CD1c-positive myeloid dendritic cell (primary cell): Measurements from ENCODE around the gene SLC13A3.

ENCODE experiments used
- DNase-seq: peaks from one replicate; pipeline ENCODE4 v3.0.0-alpha.2; 2016; ENCODE audit errors: extremely low spot score

Gene SLC13A3

GRCh38 chr20:46651091-46651962 is at the start of gene SLC13A3:
Gene SLC13A3 (minus strand): TSS chr20:46651459. CDS start chr20:46651421, 38 bp downstream.
- DNase-seq, result no peak

- no peak for DNase-seq
Measured at GRCh38 chr20:46701057-46701456, 49.8 kb upstream of the SLC13A3 start.

- no peak for DNase-seq
Measured at GRCh38 chr20:46700481-46700880, 49.2 kb upstream of the SLC13A3 start.

- DNase-seq, result peak; percentile 39
Measured at GRCh38 chr20:46699651-46700359, 48.5 kb upstream of the SLC13A3 start.

- DNase-seq, result no peak
Measured at GRCh38 chr20:46698788-46699187, 47.5 kb upstream of the SLC13A3 start.

GRCh38 chr20:46696791-46697279 is 45.6 kb upstream of the SLC13A3 start:
- no peak for DNase-seq

- DNase-seq, result no peak
Measured at GRCh38 chr20:46695892-46696291, 44.6 kb upstream of the SLC13A3 start.

- DNase-seq, result peak; percentile 47
Measured at GRCh38 chr20:46694484-46694883, 43.2 kb upstream of the SLC13A3 start.

- no peak for DNase-seq
Measured at GRCh38 chr20:46691196-46691595, 39.9 kb upstream of the SLC13A3 start.

GRCh38 chr20:46690219-46691106 is 39.2 kb upstream of the SLC13A3 start:
- peak; percentile 4 for DNase-seq

GRCh38 chr20:46689754-46690085 is 38.5 kb upstream of the SLC13A3 start:
- DNase-seq, result no peak

- DNase-seq, result peak; percentile 99
Measured at GRCh38 chr20:46689082-46689753, 38.0 kb upstream of the SLC13A3 start, which contains the start of gene TP53RK. Gene TP53RK (minus strand): TSS chr20:46689444. CDS start chr20:46689414, 30 bp downstream.

GRCh38 chr20:46688151-46689081 is 37.2 kb upstream of the SLC13A3 start:
- peak; percentile 3 for DNase-seq

- DNase-seq, result no peak
Measured at GRCh38 chr20:46683939-46684750, 32.9 kb upstream of the SLC13A3 start.

GRCh38 chr20:46683668-46683938 is 32.3 kb upstream of the SLC13A3 start:
- DNase-seq, result peak; percentile 31

- peak; percentile 2 for DNase-seq
Measured at GRCh38 chr20:46683011-46683667, 31.9 kb upstream of the SLC13A3 start.

GRCh38 chr20:46682063-46682821 is 31.0 kb upstream of the SLC13A3 start:
- no peak for DNase-seq
